Hypothalamus (tissue), 51 donors: ENCODE results near the gene BAZ1B.
"Not testable (repeated sequence)": the region's sequence is repeated elsewhere in the genome, so short reads cannot be mapped to it uniquely, and the experiment has no call there.

Experiments used
- DNase-seq, 51 donors: peaks; one replicate each; lab custom pipeline; 2025; lab: John Stamatoyannopoulos, UW

The BAZ1B gene

DNA sequence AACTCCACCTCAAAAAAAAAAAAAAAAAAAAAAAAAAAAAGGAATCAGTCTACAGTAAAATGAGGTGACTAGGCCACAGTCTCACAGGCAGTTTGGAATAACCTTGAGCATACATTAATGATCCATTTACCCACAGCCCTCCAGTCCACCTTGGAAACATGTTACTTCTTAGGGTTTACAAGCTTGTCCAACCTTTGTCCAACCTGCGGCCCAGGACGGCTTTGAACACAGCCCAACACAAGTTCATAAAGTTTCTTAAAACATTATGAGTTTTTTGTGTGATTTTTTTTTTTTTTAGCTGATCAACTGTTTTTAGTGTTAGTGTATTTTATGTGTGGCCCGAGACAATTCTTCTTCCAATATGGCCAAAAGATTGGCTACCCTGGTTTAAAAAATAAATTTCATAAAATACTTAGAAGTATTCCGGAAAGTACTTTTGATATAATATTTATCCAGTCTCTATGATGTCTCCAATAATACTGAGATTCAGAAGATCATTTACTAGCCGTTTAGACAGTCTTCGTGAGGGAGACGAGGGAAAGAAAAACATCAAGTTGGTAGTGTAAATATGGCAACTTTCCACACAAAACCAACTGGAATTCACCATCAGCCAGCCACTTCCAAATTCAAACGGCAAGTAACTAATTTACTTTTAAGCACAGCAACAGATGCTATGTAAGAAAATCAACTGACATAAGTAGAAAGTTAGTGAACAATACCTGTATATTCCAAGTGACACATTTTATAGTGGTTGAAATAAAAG, 9.9 kb downstream of the BAZ1B start:
- no peak for DNase-seq

DNA sequence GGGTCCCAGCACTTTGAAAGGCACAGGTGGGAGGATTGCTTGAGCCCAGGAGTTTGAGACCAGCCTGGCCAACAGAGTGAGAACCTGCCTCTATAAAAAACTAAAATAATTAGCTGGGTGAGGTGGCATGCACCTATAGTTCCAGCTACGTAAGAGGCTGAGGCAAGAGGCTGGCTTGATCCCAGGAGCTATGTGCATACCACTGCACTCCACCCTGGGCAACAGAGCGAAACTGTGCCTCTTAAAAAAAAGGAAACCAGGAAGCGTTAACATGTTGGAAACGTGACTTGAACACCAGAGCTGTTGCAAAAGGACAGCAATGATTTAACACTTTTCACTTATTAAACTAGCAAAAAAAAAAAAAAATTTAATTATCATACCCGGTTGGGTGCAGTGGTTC, 12.6 kb downstream of the BAZ1B start:
- no peak for DNase-seq

DNA sequence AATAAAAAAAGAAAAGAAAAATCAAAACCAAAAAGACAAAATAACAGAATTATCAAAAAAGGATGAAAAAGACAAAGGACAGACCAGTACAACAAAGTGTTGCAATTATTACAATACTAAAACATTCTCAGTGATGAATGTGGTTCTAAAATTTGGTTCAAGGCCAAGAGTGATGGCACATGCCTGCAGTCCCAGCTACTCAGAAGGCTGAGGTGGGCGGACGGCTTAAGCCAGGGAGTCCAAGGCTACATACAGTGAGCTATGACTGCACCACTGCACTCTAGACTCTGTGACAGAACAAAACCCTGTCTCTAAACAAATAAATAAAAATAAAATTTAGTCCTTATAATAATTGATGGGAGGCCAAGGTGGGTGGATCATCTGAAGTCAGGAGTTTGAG, 14.5 kb downstream of the BAZ1B start:
- no peak for DNase-seq

DNA sequence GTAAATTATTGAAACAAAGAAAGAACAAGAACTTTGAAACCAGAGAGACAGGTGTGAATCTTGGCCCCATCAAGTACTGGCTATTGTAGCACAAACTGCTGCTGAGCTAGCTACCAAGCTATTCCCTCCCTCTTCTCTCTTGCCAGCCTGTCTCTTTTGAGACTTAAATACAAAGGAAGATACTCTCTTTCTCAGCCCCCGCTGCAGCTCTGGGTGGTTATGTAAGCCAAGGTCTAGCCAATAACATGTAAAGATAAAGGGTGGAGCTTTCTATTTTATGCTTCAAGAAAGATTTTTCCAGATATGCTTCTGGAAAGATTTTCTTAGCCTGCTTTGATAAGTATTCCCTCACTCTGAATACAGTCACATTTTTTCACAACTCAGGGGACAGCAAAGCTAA, 17.2 kb downstream of the BAZ1B start:
- DNase-seq = peak in 3 of 51 donors; percentile 4 to 46 (median 20)

DNA sequence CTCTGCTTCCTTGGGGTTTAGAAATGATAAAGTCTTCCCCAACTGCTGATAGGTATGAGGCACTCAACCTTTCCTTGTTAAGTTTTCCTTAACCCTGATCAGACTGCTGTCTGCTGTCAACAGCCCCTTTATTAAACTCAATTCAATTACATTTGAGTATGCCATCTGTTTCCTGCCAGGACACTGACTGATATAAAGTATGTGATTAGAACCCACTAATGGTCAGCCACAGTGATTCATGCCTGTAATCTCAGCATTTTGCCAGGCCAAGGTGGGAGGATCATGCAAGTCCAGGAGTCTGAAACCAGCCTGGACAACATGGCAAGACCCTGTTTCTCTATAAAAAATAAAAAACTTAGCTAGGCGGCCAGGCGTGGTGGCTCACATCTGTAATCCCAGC, 18.1 kb downstream of the BAZ1B start:
- DNase-seq = no peak

DNA sequence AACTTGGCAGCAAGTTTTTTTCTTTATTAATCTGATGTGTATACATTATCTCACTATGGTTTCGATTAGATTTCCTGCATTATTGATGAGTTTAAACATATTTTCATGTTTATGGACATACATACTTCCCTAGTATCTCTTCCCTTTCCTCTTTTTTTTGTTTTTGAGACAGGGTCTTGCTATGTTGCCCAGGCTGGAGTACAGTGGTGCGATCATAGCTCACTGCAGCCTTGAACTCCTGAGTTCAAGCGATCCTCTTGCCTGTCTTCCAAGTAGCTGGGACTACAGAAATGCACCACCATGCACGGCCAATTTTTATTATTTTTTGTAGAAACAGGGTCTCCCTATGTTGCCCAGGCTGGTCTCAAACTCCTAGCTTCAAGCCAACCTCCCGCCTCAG, 18.9 kb downstream of the BAZ1B start:
- no peak for DNase-seq

DNA sequence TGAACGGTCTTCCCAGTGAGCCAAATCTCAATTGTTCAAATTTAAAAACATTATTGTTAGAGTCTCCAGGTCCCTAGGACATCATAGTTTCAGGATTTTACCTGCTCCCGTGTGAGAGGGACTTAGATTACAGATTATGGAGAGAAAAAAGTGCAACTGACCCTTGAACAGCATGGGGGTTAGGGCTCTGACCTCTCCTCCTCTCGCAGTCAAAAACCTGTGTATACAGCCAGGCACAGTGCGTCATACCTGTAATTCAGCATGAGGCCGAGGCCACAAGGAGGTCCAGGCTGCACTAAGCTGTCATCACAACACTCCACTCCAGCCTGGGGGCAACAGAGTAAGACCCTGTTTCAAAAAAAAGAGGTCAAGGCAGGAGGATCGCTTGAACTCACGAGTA, 25.5 kb downstream of the BAZ1B start:
- DNase-seq = no peak

DNA sequence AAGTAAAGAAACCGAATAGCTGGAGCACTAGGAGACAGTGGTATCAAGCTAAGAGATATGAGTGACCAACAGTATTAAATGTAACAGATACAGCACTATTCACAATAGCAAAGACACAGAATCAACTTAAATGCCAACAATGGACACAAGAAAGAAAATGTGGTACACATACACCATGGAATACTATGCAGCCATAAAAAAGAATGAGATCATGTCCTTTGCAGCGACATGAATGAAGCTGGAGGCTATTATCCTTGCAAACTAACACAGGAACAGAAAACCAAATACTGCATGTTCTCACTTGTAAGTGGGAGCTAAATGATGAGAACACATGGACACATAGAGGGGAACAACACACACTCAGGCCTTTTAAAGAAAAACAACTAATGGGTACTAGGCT, 26.6 kb downstream of the BAZ1B start:
- not testable (repeated sequence) for DNase-seq

DNA sequence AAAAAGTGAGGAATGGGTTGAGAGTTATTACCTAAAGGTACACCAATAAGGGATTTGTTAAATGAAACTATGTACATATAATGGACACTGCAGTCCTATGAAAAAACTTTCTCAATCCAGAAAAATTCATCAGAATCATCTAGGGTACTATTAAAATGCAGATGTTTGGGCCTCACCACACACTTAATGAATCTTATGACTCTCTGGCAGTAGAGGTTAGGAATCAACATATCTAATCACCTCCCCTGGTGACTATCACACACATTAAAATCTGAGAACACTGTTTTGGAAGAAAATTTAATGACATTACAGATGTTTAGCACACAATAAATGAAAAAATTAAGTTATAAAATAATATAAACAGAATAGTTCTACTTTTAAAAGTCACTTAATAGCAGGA, 32.1 kb downstream of the BAZ1B start:
- no peak for DNase-seq

DNA sequence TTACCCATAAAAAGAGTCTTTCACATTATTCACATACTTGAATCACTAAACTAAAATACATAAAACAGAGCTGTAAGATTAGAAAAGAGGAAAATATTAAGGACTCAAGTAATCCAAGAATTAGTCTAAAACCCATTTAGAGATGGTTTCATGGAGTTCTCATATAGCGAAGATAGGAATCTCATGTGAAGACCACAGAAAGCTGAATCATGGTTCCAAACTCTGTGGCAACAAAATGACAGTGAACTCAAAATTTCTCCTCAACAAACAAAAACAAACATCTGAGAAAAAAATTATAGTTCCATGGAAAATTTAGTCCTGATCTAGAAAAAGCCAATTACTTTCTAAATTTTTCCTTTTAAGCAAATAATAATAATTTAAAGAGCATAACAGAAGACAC, 34.6 kb downstream of the BAZ1B start:
- DNase-seq = no peak

DNA sequence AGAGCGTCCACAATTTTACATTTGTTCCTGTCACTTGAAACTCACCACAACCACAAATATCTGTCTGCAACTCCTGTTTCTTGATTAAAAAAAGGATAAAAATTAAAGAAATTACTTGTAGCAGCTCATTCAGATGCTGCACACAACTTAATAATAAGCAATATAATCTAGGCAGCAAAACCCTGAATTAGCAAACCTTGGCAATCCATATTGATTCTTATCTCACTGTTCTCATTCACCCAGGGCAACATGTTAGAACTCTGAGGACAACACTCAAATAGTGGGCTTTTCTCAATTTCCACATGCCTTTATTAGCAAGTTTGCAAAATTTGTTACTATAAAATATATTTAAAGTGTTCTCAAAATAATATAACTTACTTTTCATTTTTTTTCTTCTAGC, 38.9 kb downstream of the BAZ1B start:
- DNase-seq = no peak

DNA sequence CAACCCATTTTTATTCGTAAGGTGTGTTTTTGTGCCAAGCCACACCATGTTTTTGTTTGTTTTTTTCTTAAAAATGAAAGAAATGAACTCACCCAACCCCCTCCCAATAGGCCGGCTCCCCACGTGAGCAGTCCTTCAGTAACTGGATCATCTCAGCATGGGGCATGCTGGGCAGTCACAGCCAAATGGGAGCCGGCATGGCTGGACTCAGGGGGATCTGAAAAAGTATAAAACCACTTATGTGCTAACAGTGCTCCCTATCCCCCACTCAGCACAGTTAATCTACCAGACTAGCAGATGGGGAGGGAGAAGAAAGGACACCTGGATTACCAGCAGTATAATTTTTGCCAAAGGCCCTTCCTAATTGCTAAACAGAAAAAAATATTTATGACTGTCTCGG, 39.3 kb downstream of the BAZ1B start:
- peak in 5 of 51 donors; percentile 0 to 8 (median 2) for DNase-seq

DNA sequence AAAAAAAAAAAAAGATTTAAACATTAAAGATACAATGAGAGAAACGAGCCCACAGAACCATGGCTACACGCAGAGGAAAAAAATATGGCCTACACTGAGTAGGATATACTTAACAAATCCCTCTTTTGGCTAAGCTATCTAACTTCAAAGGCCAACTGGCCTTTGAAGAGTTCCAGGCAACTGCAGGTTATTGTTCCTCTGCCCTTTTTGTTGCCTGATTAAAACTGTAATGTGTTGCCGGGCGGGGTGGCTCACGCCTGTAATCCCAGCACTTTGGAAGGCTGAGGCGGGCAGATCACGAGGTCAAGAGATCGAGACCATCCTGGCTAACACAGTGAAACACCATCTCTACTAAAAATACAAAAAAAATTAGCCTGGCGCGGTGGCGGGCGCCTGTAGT, 40.6 kb downstream of the BAZ1B start:
- DNase-seq = not testable (repeated sequence)

DNA sequence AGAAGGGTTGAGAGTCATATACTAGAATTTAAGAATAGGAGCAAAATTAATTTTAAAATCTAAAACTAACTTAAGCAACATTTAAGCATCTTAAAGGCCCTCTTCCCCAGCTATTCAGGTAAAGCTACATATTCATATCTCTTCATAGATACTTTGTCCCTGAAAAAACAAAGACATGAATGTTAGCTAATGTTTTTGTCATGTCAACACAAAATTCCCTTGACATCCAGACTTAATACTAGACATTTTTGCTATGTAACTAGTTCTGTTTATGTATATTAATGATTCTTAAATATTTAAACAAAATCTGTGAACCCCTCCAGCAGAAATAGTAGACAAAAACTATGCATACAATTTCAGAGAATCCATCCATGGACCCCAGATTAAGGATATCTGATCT, 43.5 kb downstream of the BAZ1B start:
- DNase-seq = no peak

DNA sequence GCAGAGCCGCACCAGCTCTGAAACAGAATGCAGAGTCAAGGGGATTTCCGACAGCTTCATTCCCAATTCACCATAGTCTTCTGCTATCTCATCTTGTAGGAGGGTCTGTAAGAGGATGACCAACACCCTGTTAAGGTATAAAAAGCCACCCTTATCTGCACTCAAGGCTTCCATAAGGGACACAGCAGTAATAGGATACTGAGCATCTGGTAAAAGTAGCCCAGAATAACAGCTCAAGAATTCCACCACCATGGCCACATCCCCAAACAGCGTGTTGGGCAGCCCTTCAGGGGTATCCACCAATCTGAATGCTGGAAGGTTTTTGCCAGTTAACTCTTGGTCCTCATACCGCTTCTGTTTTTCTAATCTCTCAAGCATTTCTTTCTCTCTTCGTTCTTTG, 44.7 kb downstream of the BAZ1B start:
- DNase-seq = no peak

DNA sequence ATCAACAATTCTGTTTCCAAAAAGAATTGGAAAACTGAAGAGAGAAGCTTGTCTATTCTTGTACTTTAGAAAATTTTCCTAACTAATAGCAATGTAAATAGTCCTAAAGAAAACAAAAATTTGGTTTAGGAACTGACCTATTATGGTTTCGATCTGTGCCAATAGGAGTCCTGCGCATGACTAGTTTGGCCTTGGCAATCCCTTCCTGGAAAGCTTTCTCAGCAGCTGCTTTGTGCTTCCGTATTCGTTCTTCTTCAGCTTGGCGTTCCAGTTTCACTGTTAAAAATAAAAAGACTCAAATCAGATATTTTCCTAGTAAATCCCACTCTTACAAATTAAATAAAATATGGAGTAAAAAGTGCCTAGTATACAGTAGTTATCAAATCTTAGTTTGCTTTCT, 51.9 kb downstream of the BAZ1B start:
- DNase-seq = no peak

DNA sequence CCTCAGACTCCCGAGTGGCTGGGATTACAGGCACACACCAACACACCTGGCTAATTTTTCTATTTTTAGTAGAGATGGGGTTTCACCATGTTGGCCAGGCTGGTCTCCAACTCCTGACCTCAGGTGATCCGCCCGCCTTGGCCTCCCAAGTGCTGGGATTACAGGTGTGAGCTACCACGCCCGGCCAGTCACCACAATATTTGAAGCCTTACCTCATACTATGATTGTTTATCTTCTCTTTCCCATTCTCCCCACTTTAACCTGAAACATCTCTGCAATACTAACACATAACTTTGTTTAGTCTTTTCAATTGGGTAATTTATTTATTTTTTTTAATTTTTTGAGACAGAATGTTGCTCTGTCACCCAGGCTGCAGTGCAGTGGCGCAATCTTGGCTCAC, 55.0 kb downstream of the BAZ1B start:
- not testable (repeated sequence) for DNase-seq

DNA sequence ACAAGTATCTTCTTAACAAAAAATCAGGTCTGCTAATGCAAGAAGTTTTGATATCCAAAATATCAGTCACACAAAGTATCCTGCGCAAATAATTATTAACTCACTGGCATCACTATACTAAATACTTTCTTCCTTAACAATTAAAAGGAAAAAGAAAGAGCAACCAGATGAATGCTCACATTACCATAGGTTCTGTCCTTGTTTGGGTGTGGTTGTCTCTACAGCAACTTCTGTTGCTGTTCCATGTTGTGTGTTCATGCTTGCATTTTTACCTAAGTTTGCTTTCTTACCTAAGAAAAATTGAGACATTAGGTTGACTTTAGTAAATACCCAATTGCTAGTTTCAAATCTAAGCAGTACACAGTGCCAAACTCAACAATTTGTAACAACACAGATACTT, 56.0 kb downstream of the BAZ1B start:
- DNase-seq = no peak

DNA sequence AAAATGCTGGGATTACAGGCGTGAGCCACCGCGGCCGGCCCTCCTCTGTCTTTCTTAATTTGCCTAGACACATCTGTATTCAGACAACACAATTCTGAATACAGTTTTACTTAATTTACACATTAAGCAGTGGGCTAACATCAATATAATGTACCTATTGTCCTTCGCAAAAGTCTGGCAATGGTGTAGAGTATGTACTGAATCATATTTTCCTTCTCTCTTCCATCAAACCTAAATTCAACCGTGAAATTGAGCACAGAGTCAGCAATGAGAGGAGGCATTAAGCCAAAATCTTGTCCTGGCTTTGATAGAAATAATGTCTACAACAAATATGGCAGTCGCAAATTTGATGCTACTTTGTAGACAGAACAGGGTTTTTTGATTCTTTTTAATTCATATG, 58.1 kb downstream of the BAZ1B start:
- no peak for DNase-seq

DNA sequence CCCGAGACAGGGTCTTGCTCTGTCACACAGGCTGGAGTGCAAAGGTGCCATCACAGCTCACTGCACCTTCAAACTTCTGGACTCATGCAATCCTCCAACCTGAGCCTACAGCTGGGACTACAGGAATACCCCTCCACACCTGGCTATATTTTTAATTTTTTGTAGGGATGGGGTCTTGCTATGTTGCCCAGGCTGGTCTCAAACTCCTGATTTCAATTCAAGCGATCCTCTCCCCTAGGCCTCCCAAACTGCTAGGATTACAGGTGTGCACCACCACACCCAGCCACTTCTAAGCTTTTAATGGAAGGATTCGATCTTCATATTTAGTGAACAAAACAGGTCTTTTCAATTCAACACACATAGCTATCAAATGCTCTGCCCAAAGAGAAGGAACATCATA, 58.8 kb downstream of the BAZ1B start:
- DNase-seq = no peak

DNA sequence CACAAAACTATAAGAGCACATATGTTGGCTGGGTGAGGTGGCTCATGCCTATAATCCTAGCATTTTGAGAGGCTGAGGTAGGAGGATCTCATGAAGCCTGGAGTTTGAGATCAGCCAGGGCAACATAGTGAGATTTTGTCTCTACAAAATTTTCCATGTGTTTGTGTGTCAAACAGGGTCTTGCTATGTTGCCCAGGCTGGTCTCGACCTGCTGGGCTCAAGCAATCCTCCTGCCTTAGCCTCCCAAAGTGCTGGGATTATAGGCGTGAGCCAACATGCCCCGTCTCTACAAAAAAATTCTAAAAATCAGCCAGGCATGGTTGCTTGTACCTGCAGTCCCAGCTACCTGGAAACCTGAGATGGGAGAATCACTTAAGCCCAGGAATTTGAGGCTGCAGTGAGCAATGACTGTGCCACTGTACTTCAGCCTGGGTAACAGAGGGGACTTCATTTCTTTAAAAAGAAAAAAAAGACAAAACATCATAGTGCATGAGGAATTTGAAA, 60.3 kb downstream of the BAZ1B start:
- DNase-seq = no peak

DNA sequence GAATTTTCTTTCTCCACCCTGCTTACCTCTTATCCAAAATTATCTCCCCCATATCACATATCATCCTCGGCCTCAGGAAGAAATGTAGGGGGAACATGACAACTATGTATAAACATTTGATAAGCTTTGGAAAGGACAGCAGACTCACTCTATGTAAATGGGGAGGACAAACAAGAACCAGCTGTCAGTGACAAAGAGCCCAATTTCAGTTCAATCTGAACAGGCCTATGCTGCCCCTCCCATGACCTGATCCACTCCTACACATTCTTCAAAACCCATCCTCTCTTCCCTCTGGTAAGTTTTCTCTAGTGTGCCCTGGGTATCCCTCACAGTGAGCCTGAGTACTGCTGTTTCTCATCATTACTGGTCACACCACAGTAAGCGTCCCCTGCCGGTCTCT, 67.7 kb downstream of the BAZ1B start:
- no peak for DNase-seq
